HL-60 (cell line): Measurements from ENCODE around the gene SRSF3.

Experiments used
- GABPA ChIP-seq: IDR thresholded peaks from 2 replicates; pipeline ENCODE4 v1.6.1; 2012; ENCODE audit warnings: low read depth
- POLR2AphosphoS5 ChIP-seq: IDR thresholded peaks from 2 replicates; pipeline ENCODE4 v1.6.1; 2012; ENCODE audit warnings: low read depth
- SPI1 ChIP-seq: IDR thresholded peaks from 2 replicates; pipeline ENCODE4 v1.6.1; 2012; ENCODE audit warnings: low read depth, mild to moderate bottlenecking, borderline replicate concordance
- TF ChIP-seq, protein P1 (sequence below): IDR thresholded peaks from one replicate; pipeline ENCODE4 v1.5.1; 2011; ENCODE audit warnings: low read length, control low read depth, inconsistent platforms; ENCODE audit not compliant: insufficient read depth
- TF ChIP-seq, protein P2 (sequence below): IDR thresholded peaks from 2 replicates; pipeline ENCODE4 v1.6.1; 2012; ENCODE audit warnings: low read depth; ENCODE audit not compliant: insufficient replicate concordance

DNA sequence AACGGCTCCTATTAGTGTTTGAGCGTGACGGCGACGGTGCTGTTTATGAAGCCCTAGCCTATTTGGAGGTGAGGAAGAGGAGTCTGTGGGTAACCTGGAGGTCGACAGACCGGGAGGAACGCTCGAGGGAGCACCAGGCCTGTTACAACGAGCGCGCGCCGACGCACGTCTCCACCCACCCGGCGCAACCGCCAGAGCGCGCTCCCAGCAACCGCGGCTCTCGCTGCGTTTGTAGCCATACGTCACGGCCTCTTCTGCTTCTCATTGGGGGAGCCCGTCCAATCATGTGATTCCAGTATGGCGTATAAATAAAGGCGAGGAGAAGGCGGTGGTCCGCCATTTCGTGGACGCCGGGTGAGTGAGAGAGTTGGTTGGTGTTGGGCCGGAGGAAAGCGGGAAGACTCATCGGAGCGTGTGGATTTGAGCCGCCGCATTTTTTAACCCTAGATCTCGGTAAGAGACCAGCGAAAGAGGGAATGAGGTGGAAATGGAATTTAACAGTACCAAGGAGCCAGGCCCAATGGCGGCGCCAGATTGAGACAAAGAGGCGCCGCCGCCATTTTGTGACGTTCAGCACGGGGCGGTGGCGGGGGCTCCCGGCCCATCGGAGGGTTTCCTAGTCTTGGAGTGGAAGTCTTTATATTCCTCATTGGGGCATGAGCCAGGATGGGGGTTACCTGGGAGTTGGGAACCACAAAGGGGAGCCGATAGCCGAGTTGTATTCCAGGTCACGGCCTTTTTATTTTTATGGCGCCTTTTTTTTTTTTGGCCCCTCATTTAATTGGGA is at the start of gene SRSF3:
- TF ChIP-seq POLR2AphosphoS5: peak; percentile 100
- TF ChIP-seq, protein P1, sequence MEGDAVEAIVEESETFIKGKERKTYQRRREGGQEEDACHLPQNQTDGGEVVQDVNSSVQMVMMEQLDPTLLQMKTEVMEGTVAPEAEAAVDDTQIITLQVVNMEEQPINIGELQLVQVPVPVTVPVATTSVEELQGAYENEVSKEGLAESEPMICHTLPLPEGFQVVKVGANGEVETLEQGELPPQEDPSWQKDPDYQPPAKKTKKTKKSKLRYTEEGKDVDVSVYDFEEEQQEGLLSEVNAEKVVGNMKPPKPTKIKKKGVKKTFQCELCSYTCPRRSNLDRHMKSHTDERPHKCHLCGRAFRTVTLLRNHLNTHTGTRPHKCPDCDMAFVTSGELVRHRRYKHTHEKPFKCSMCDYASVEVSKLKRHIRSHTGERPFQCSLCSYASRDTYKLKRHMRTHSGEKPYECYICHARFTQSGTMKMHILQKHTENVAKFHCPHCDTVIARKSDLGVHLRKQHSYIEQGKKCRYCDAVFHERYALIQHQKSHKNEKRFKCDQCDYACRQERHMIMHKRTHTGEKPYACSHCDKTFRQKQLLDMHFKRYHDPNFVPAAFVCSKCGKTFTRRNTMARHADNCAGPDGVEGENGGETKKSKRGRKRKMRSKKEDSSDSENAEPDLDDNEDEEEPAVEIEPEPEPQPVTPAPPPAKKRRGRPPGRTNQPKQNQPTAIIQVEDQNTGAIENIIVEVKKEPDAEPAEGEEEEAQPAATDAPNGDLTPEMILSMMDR: no peak
- TF ChIP-seq, protein P2, sequence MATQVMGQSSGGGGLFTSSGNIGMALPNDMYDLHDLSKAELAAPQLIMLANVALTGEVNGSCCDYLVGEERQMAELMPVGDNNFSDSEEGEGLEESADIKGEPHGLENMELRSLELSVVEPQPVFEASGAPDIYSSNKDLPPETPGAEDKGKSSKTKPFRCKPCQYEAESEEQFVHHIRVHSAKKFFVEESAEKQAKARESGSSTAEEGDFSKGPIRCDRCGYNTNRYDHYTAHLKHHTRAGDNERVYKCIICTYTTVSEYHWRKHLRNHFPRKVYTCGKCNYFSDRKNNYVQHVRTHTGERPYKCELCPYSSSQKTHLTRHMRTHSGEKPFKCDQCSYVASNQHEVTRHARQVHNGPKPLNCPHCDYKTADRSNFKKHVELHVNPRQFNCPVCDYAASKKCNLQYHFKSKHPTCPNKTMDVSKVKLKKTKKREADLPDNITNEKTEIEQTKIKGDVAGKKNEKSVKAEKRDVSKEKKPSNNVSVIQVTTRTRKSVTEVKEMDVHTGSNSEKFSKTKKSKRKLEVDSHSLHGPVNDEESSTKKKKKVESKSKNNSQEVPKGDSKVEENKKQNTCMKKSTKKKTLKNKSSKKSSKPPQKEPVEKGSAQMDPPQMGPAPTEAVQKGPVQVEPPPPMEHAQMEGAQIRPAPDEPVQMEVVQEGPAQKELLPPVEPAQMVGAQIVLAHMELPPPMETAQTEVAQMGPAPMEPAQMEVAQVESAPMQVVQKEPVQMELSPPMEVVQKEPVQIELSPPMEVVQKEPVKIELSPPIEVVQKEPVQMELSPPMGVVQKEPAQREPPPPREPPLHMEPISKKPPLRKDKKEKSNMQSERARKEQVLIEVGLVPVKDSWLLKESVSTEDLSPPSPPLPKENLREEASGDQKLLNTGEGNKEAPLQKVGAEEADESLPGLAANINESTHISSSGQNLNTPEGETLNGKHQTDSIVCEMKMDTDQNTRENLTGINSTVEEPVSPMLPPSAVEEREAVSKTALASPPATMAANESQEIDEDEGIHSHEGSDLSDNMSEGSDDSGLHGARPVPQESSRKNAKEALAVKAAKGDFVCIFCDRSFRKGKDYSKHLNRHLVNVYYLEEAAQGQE: peak; percentile 55
- TF ChIP-seq GABPA: peak; percentile 34; the same call in 1 of the 2 replicates
- no peak for TF ChIP-seq SPI1
